ENCODE results near the gene CINP.

GRCh38 chr14:102375119-102375518 is 12.4 kb upstream of the CINP start:
- TF ChIP-seq CTCF (IDR thresholded peaks at IDR 0.05): no peak
- no peak for TF ChIP-seq POLR2A (IDR thresholded peaks at IDR 0.05)
- no peak for TF ChIP-seq EP300 (IDR thresholded peaks at IDR 0.05)
